Measurements from ENCODE around the gene SMPDL3B. TPM values are rescaled to one million over a fixed set of nuclear protein-coding genes. Genes with fewer than 3 reads are reported as not detected.

SMPDL3B gene
- total RNA-seq, 4 donors from 2014 or later: 0.31 to 1.1 TPM; not detected in 2

DNA sequence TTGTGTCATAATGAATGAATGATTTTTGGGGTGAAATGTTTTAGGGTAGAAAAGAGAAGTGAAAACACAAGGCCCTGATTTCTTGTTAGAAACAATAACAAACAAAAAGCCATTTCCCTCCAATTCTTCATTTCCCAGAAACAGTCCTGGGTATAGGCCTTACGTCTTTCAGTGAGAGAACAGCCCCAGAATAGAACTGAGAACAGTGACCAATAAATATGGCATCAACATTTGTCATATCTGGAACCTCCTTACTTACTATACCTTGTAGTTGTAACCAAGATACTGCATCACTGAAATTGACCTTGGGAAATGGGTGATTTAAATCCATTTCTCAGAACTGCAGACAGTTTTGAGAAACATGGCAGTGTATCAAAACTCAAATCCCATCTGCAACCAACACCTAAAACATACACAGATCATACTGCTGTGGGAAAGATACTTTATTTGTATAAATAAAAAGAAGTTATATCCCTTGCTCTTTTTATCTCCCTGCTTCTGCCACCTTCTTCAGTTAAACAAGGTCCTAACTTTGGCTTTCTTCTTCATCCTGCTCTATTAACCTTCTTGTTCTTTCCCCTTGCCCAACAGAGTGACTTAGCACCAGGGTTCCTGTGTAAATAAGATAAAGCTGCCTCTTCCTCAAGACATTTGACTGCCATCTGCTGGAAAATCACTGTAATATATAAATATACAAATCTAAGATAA lies 44.5 kb downstream of the SMPDL3B start:
- H3K27ac ChIP-seq: peak overlapping the region in 2 of 4 donors; percentile 23 to 53
- no peak overlapping the region for H3K4me3 ChIP-seq
- H3K9me3 ChIP-seq: no peaks in the 10 kb centered on the region
- ATAC-seq: peak; percentile 67
- H3K36me3 ChIP-seq: peaks cover 0 to 35% of the 10 kb centered on the region in 2 donors
- TF ChIP-seq POLR2AphosphoS5 (IDR thresholded peaks at IDR 0.05) (peak; percentile 19), EP300 (IDR thresholded peaks at IDR 0.05) (no peak)
- TF ChIP-seq, protein P1, sequence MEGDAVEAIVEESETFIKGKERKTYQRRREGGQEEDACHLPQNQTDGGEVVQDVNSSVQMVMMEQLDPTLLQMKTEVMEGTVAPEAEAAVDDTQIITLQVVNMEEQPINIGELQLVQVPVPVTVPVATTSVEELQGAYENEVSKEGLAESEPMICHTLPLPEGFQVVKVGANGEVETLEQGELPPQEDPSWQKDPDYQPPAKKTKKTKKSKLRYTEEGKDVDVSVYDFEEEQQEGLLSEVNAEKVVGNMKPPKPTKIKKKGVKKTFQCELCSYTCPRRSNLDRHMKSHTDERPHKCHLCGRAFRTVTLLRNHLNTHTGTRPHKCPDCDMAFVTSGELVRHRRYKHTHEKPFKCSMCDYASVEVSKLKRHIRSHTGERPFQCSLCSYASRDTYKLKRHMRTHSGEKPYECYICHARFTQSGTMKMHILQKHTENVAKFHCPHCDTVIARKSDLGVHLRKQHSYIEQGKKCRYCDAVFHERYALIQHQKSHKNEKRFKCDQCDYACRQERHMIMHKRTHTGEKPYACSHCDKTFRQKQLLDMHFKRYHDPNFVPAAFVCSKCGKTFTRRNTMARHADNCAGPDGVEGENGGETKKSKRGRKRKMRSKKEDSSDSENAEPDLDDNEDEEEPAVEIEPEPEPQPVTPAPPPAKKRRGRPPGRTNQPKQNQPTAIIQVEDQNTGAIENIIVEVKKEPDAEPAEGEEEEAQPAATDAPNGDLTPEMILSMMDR (IDR thresholded peaks at IDR 0.05): peak; percentile 25 to 61 (median 54)
- H3K4me1 ChIP-seq: peaks cover 0 to 15% (median 0%) of the 10 kb centered on the region in 3 donors
- H3K27me3 ChIP-seq: no peaks in the 10 kb centered on the region
- WGBS, 2 donors (ENCODE audit: low coverage in 1 of 2): 25 to 45% methylated on average over 1 of the region's 1 CpG

DNA sequence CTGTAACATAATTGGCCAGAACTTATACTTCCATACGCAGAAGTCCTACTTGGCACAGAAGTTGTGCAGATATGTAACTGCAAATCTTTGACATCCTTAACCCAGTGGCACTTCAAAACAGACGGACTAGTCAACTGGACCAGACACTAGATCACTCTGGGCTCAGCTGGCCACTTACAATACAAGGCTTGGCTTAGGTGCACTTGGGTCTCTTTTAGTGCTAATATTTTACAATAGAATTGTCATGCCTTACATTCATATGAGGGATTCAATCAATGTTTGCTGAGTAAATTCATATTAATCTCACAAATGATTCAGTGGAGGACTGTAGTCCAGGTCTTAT lies 45.0 kb downstream of the SMPDL3B start:
- ATAC-seq: peak; percentile 34
- H3K9me3 ChIP-seq: no peaks in the 10 kb centered on the region
- peak overlapping the region in 1 of 4 donors; percentile 26 for H3K27ac ChIP-seq
- H3K4me3 ChIP-seq: no peak overlapping the region
- peaks cover 0 to 30% of the 10 kb centered on the region in 2 donors for H3K36me3 ChIP-seq
- H3K4me1 ChIP-seq: peaks cover 0 to 15% (median 0%) of the 10 kb centered on the region in 3 donors
- TF ChIP-seq EP300 (IDR thresholded peaks at IDR 0.05) (no peak), POLR2A (IDR thresholded peaks at IDR 0.05) (no peak), POLR2AphosphoS5 (IDR thresholded peaks at IDR 0.05) (no peak)
- TF ChIP-seq, protein P1 (IDR thresholded peaks at IDR 0.05): no peak
- no peaks in the 10 kb centered on the region for H3K27me3 ChIP-seq
- 22 to 32% methylated on average over 2 of the region's 2 CpGs for WGBS, 2 donors (ENCODE audit: low coverage in 1 of 2)

DNA sequence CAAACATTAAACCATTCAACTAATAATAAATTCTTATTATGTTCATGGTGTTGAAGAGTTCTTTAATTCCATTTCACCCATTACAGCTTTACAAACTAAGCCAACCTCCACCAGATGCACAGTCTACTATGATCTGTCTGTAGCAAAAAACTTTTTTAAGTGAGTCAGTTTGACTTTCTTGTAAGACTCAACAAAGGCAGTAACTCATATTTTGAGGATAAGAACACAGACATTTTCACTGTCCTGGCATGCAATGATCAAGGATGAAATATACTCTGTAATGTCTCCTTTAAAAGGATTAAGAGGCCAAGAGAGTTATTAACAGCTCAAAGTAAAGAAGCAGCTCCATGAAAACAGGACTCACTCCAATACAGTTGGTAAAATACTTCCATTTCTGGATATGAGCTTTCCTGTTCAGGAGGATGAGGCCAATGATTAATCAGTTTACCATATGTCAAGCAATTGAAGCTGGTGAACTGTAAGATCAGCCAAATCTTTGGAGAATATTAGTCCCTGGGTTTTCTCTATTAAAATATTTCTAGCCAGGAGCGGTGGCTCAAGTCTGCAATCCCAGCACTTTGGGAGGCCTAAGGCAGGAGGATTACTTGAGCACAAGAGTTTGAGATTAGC lies 45.5 kb downstream of the SMPDL3B start:
- H3K27ac ChIP-seq: peak overlapping the region in 2 of 4 donors; percentile 20 to 26
- H3K4me3 ChIP-seq: no peak overlapping the region
- ATAC-seq: no peak
- WGBS, 2 donors (ENCODE audit: low coverage in 1 of 2): 17 to 80% methylated on average over 1 of the region's 1 CpG
- TF ChIP-seq EP300 (IDR thresholded peaks at IDR 0.05) (no peak), POLR2AphosphoS5 (IDR thresholded peaks at IDR 0.05) (no peak), POLR2A (IDR thresholded peaks at IDR 0.05) (no peak)
- TF ChIP-seq, protein P1 (IDR thresholded peaks at IDR 0.05): no peak
- H3K9me3 ChIP-seq: no peaks in the 10 kb centered on the region
- no peaks in the 10 kb centered on the region for H3K27me3 ChIP-seq
- H3K4me1 ChIP-seq: peaks cover 0 to 15% (median 0%) of the 10 kb centered on the region in 3 donors
- H3K36me3 ChIP-seq: peaks cover 0 to 29% of the 10 kb centered on the region in 2 donors

DNA sequence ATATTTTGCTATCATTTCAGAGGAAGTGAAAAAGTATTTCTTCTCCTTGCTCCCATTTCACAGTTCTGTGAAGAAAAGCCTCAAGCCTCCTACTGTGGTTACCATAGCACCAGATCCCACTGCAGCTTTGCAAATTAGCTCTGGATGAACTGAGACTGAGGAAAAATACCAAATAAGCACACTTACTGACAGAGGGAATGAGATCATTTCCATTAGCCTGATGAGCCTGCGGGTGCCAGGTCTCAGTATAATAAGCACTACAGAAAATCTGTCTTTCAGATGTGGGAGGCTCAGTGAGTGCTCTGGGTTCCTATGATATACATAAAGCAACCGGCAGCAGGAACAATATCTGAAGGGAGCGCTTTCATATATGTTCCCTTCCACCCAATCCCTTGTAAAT lies 46.3 kb downstream of the SMPDL3B start:
- no peak for ATAC-seq

More for the DNA sequence above, 46.3 kb downstream of the SMPDL3B start:
- WGBS, 2 donors (ENCODE audit: low coverage in 1 of 2): 28 to 76% methylated on average over 3 of the region's 3 CpGs
- H3K4me3 ChIP-seq: no peak overlapping the region
- H3K36me3 ChIP-seq: peaks cover 0 to 30% of the 10 kb centered on the region in 2 donors
- peaks cover 0 to 15% (median 0%) of the 10 kb centered on the region in 3 donors for H3K4me1 ChIP-seq
- H3K9me3 ChIP-seq: no peaks in the 10 kb centered on the region
- H3K27ac ChIP-seq: no peak overlapping the region
- TF ChIP-seq EP300 (IDR thresholded peaks at IDR 0.05) (no peak), POLR2A (IDR thresholded peaks at IDR 0.05) (no peak), POLR2AphosphoS5 (IDR thresholded peaks at IDR 0.05) (no peak)
- TF ChIP-seq, protein P1 (IDR thresholded peaks at IDR 0.05): no peak
- no peaks in the 10 kb centered on the region for H3K27me3 ChIP-seq

All from gastroesophageal sphincter (tissue), 4 donors.